Activated naive CD4-positive, alpha-beta T cell treated with anti-CD3 and anti-CD28 coated beads, Interleukin-2, amount 50 U/mL, for 16 hours (primary cell): ENCODE data around the gene ERMAP.

ENCODE experiments used
- DNase-seq: peaks from one replicate; pipeline ENCODE4 v3.0.0-alpha.2; 2020

Gene ERMAP

GRCh38 chr1:42816585-42817439, at the start of gene ERMAP, which contains the start of gene SVBP:
TSS of gene ERMAP (plus strand) at chr1:42817122. CDS start at chr1:42830449, 13,327 bp downstream.
TSS of gene SVBP (minus strand) at chr1:42817397. CDS start at chr1:42816544, 853 bp downstream.
- peak; percentile 93 for DNase-seq

- DNase-seq, result no peak
These were observed 49.4 kb upstream of the ERMAP start for GRCh38 chr1:42767510-42768000.

GRCh38 chr1:42768172-42768571, 48.8 kb upstream of the ERMAP start:
- DNase-seq, result no peak

GRCh38 chr1:42769811-42770210, 47.1 kb upstream of the ERMAP start:
- DNase-seq, result no peak

- DNase-seq, result no peak
These were observed 43.5 kb upstream of the ERMAP start for GRCh38 chr1:42773420-42773819.

- DNase-seq, result no peak
These were observed 41.9 kb upstream of the ERMAP start for GRCh38 chr1:42774928-42775526.

GRCh38 chr1:42776502-42776901, 40.4 kb upstream of the ERMAP start:
- no peak for DNase-seq

GRCh38 chr1:42777852-42778251, 39.1 kb upstream of the ERMAP start:
- DNase-seq, result no peak

- DNase-seq, result no peak
These were observed 37.2 kb upstream of the ERMAP start for GRCh38 chr1:42779725-42780124.

GRCh38 chr1:42780176-42780575, 36.7 kb upstream of the ERMAP start:
- DNase-seq, result no peak

GRCh38 chr1:42783092-42783491, 33.8 kb upstream of the ERMAP start:
- no peak for DNase-seq

- DNase-seq, result no peak
These were observed 32.4 kb upstream of the ERMAP start for GRCh38 chr1:42784547-42784945.

- peak; percentile 51 for DNase-seq
These were observed 31.8 kb upstream of the ERMAP start, which contains the start of gene TMEM269 for GRCh38 chr1:42784946-42785693. TSS of gene TMEM269 (plus strand) at chr1:42784991. CDS start at chr1:42789894, 4,903 bp downstream.

- DNase-seq, result no peak
These were observed 30.8 kb upstream of the ERMAP start for GRCh38 chr1:42786097-42786496.

GRCh38 chr1:42788021-42788420, 28.9 kb upstream of the ERMAP start:
- DNase-seq, result no peak

GRCh38 chr1:42793824-42794223, 23.1 kb upstream of the ERMAP start:
- no peak for DNase-seq

GRCh38 chr1:42797414-42797813, 19.5 kb upstream of the ERMAP start:
- no peak for DNase-seq

GRCh38 chr1:42797979-42798378, 18.9 kb upstream of the ERMAP start:
- DNase-seq, result no peak

GRCh38 chr1:42801832-42802473, 15.0 kb upstream of the ERMAP start:
- DNase-seq, result no peak

GRCh38 chr1:42806171-42806570, 10.8 kb upstream of the ERMAP start:
- DNase-seq, result no peak

- DNase-seq, result no peak
These were observed 10.3 kb upstream of the ERMAP start for GRCh38 chr1:42806593-42806992.

- no peak for DNase-seq
These were observed 9.8 kb upstream of the ERMAP start for GRCh38 chr1:42807056-42807668.
